GM10847 (cell line): ENCODE measurements around the gene CLEC6A.

ENCODE experiments used
- POLR2A ChIP-seq: IDR thresholded peaks from 2 replicates; pipeline ENCODE4 v1.6.1; 2011; ENCODE audit not compliant: insufficient read length; ENCODE audit errors: extremely low read depth

The CLEC6A gene

GRCh38 chr12:8483079-8483478, 27.3 kb downstream of the CLEC6A start:
- no peak for TF ChIP-seq POLR2A

- no peak for TF ChIP-seq POLR2A
These were observed 36.1 kb downstream of the CLEC6A start for GRCh38 chr12:8491646-8492530.

GRCh38 chr12:8493084-8493483, 37.3 kb downstream of the CLEC6A start:
- TF ChIP-seq POLR2A: no peak

GRCh38 chr12:8499616-8500015, 43.9 kb downstream of the CLEC6A start:
- no peak for TF ChIP-seq POLR2A

GRCh38 chr12:8501720-8502119, 46.0 kb downstream of the CLEC6A start:
- no peak for TF ChIP-seq POLR2A

- TF ChIP-seq POLR2A: no peak
These were observed 48.6 kb downstream of the CLEC6A start for GRCh38 chr12:8504351-8504750.

- TF ChIP-seq POLR2A: no peak
These were observed 51.8 kb downstream of the CLEC6A start for GRCh38 chr12:8507596-8507995.

GRCh38 chr12:8508223-8508622, 52.5 kb downstream of the CLEC6A start:
- no peak for TF ChIP-seq POLR2A

GRCh38 chr12:8508910-8509841, 53.4 kb downstream of the CLEC6A start:
- no peak for TF ChIP-seq POLR2A

- no peak for TF ChIP-seq POLR2A
These were observed 57.5 kb downstream of the CLEC6A start, which contains the start of gene CLEC4D for GRCh38 chr12:8513256-8513655. Gene CLEC4D, plus strand, starts transcription at chr12:8513503. Its CDS starts 230 bp downstream, at chr12:8513733.

GRCh38 chr12:8517971-8518370, 62.2 kb downstream of the CLEC6A start:
- no peak for TF ChIP-seq POLR2A

GRCh38 chr12:8519171-8519570, 63.4 kb downstream of the CLEC6A start:
- no peak for TF ChIP-seq POLR2A

- no peak for TF ChIP-seq POLR2A
These were observed 71.7 kb downstream of the CLEC6A start for GRCh38 chr12:8527250-8528130.
